H9 (cell line): Measurements from ENCODE around the gene KCNAB1. TPM values are rescaled to one million over a fixed set of nuclear protein-coding genes. Genes with fewer than 3 reads are reported as not detected.

ENCODE experiments used
- DNase-seq: peaks from one replicate; pipeline ENCODE4 v3.0.0-alpha.2; 2017
- H2AFZ ChIP-seq: one replicate; pipeline ENCODE4 v1.6.1; 2013; ENCODE audit warnings: mild to moderate bottlenecking, low read length, control low read depth, moderate library complexity
- H2AK5ac ChIP-seq: 2 replicates; pipeline ENCODE4 v1.6.1; 2013; ENCODE audit warnings: low read length, control low read depth, mixed read lengths; ENCODE audit not compliant: insufficient read length
- H2BK120ac ChIP-seq: one replicate; pipeline ENCODE4 v1.6.1; 2013; ENCODE audit warnings: low read depth, mild to moderate bottlenecking, low read length, control low read depth, inconsistent platforms; ENCODE audit not compliant: poor library complexity, severe bottlenecking
- H2BK12ac ChIP-seq: 2 replicates; pipeline ENCODE4 v1.6.1; 2013; ENCODE audit warnings: low read length, control low read depth, mixed read lengths, low read depth; ENCODE audit not compliant: insufficient read length
- H2BK15ac ChIP-seq: 2 replicates; pipeline ENCODE4 v1.6.1; 2013; ENCODE audit warnings: low read depth, low read length, control low read depth
- H2BK20ac ChIP-seq: one replicate; pipeline ENCODE4 v1.6.1; 2013; ENCODE audit warnings: low read depth, mild to moderate bottlenecking, low read length, control low read depth, inconsistent platforms; ENCODE audit not compliant: poor library complexity, severe bottlenecking
- H2BK5ac ChIP-seq: 2 replicates; pipeline ENCODE4 v1.6.1; 2013; ENCODE audit warnings: low read length, control low read depth, mixed read lengths; ENCODE audit not compliant: insufficient read length
- H3K14ac ChIP-seq: 2 replicates; pipeline ENCODE4 v1.6.1; 2013; ENCODE audit warnings: low read length, control low read depth; ENCODE audit not compliant: insufficient read depth
- H3K18ac ChIP-seq: 2 replicates; pipeline ENCODE4 v1.6.1; 2013; ENCODE audit warnings: low read depth, mild to moderate bottlenecking, mixed read lengths, low read length, control low read depth; ENCODE audit not compliant: insufficient read length
- H3K23ac ChIP-seq: 2 replicates; pipeline ENCODE4 v1.6.1; 2013; ENCODE audit warnings: low read length, control low read depth, mixed read lengths, low read depth; ENCODE audit not compliant: insufficient read length
- H3K23me2 ChIP-seq: 2 replicates; pipeline ENCODE4 v1.6.1; 2013; ENCODE audit warnings: low read depth, mild to moderate bottlenecking, mixed read lengths, low read length, control low read depth; ENCODE audit not compliant: insufficient read length, poor library complexity, severe bottlenecking
- H3K27ac ChIP-seq: 2 replicates; pipeline ENCODE4 v1.5.1; 2013; ENCODE audit warnings: low read length, control low read depth, mixed read lengths, low read depth; ENCODE audit not compliant: insufficient read length
- H3K27me3 ChIP-seq: 2 replicates; pipeline ENCODE4 v1.6.1; 2013; ENCODE audit warnings: low read length, control low read depth, inconsistent platforms; ENCODE audit not compliant: insufficient read depth
- H3K4ac ChIP-seq: 2 replicates; pipeline ENCODE4 v1.6.1; 2013; ENCODE audit warnings: low read depth, mild to moderate bottlenecking, control low read depth, inconsistent platforms, low read length, moderate library complexity
- H3K4me1 ChIP-seq: 2 replicates; pipeline ENCODE4 v1.6.1; 2013; ENCODE audit warnings: low read length, control low read depth, inconsistent platforms; ENCODE audit not compliant: insufficient read depth
- H3K4me2 ChIP-seq: 2 replicates; pipeline ENCODE4 v1.6.1; 2013; ENCODE audit warnings: low read length, control low read depth, mixed read lengths; ENCODE audit not compliant: insufficient read length, insufficient read depth
- H3K56ac ChIP-seq: 2 replicates; pipeline ENCODE4 v1.6.1; 2013; ENCODE audit warnings: low read depth, mild to moderate bottlenecking, mixed read lengths, low read length, control low read depth; ENCODE audit not compliant: insufficient read length
- H3K79me1 ChIP-seq: 2 replicates; pipeline ENCODE4 v1.6.1; 2013; ENCODE audit warnings: low read depth, mild to moderate bottlenecking, moderate library complexity, low read length, control low read depth, inconsistent platforms; ENCODE audit not compliant: insufficient read depth, poor library complexity, severe bottlenecking
- H3K79me2 ChIP-seq: 2 replicates; pipeline ENCODE4 v1.6.1; 2013; ENCODE audit warnings: low read length, control low read depth, inconsistent platforms; ENCODE audit not compliant: insufficient read depth
- H3K9ac ChIP-seq: 2 replicates; pipeline ENCODE4 v1.6.1; 2013; ENCODE audit warnings: low read length, control low read depth, mixed read lengths; ENCODE audit not compliant: insufficient read length; ENCODE audit errors: extremely low read depth
- H3K9me3 ChIP-seq: one replicate; pipeline ENCODE4 v1.6.1; 2013; ENCODE audit warnings: low read depth, low read length, inconsistent platforms; ENCODE audit not compliant: control insufficient read depth
- H3T11ph ChIP-seq: one replicate; pipeline ENCODE4 v1.6.1; 2013; ENCODE audit warnings: mild to moderate bottlenecking, low read length, control low read depth, inconsistent platforms
- H4K20me1 ChIP-seq: one replicate; pipeline ENCODE4 v1.6.1; 2013; ENCODE audit not compliant: control insufficient read depth, insufficient read length, insufficient read depth
- H4K5ac ChIP-seq: 2 replicates; pipeline ENCODE4 v1.6.1; 2013; ENCODE audit warnings: low read depth, mild to moderate bottlenecking, mixed read lengths, low read length, control low read depth; ENCODE audit not compliant: insufficient read length
- H4K8ac ChIP-seq: replicated peaks from 2 replicates; pipeline ENCODE4 v1.6.1; 2013; ENCODE audit warnings: low read length, control low read depth, mixed read lengths, low read depth; ENCODE audit not compliant: insufficient read length
- H4K91ac ChIP-seq: 2 replicates; pipeline ENCODE4 v1.6.1; 2013; ENCODE audit warnings: low read depth, mild to moderate bottlenecking, moderate library complexity, mixed read lengths, low read length, control low read depth; ENCODE audit not compliant: insufficient read length
- H3K27ac Mint-ChIP-seq, 3 experiments: 2 replicates in 2 of 3; 3 replicates in 1 of 3; pipeline ENCODE4 v1.8.0; 2020 to 2021; ENCODE audit warnings: mixed read lengths in 3 of 3, mild to moderate bottlenecking in 1 of 3, moderate library complexity in 1 of 3
- H3K27me3 Mint-ChIP-seq: 2 replicates; pipeline ENCODE4 v1.8.0; 2021; ENCODE audit warnings: low read depth, mild to moderate bottlenecking, moderate library complexity, mixed read lengths
- H3K36me3 Mint-ChIP-seq, 3 experiments: 2 replicates in 2 of 3; 3 replicates in 1 of 3; pipeline ENCODE4 v1.8.0; 2020 to 2021; ENCODE audit warnings: low read depth in 3 of 3, mixed read lengths in 3 of 3; ENCODE audit not compliant: insufficient read depth in 1 of 3
- H3K4me1 Mint-ChIP-seq, 2 experiments: 2 replicates each; pipeline ENCODE4 v1.8.0; 2020; ENCODE audit warnings: mixed read lengths in 2 of 2
- H3K4me3 Mint-ChIP-seq, 2 experiments: 2 replicates in 1 of 2; 3 replicates in 1 of 2; pipeline ENCODE4 v1.8.0; 2020 to 2021; ENCODE audit warnings: mild to moderate bottlenecking in 2 of 2, mixed read lengths in 2 of 2, moderate library complexity in 1 of 2
- H3K9me3 Mint-ChIP-seq, 2 experiments: 2 replicates in 1 of 2; 3 replicates in 1 of 2; pipeline ENCODE4 v1.8.0; 2020; ENCODE audit warnings: mild to moderate bottlenecking in 2 of 2, mixed read lengths in 2 of 2, moderate library complexity in 1 of 2
- WGBS: extraction: QIAGEN DNeasy Blood & Tissue Kit; methylation state at CpG from one replicate; pipeline ENCODE4 v1.1.7; 2013; ENCODE audit warnings: missing lambda C conversion rate, low lambda C conversion rate, mixed read lengths; ENCODE audit not compliant: insufficient read length; ENCODE audit errors: extremely low coverage; 5-methylcytosine and 5-hydroxymethylcytosine counted together
- total RNA-seq: library from RNA; stranded (reverse); gene quantifications from 2 replicates; pipeline ENCODE4 v1.2.1, GENCODE V29; 2021
- TF ChIP-seq, protein P1 (sequence below): fragments of 200-600 bp; sonication (generic); conservative IDR thresholded peaks from 3 replicates; pipeline ENCODE4 v1.8.0; 2021; ENCODE audit warnings: antibody characterized with exemption, mild to moderate bottlenecking

KCNAB1 gene
- total RNA-seq, 1 experiment from 2014 or later, result 3.7 TPM

DNA sequence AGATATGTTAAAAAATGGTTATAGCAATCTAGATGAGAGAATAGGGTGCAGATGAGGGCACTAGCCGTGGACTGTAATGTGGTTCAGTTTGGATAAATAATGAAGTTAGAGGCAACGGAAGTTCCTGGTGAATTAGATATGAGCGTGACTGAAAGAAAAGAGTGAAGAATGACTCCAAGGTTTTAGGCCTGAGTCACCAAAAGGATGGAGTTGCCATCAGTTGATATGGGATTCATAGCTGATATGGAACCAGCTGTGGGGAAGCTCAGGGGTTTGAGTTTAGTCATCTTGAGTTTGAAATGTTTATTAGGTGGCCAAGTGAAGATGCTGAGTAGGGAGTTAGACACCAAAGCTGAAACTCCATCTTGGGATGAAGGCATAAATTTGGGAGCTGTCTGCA, 368.4 kb downstream of the KCNAB1 start:
- Histone ChIP-seq H2BK120ac (no peak overlapping the region), H3K14ac (no peak overlapping the region), H4K91ac (no peak overlapping the region), H4K8ac (no peak overlapping the region), H3K4ac (no peak overlapping the region), H3K79me2 (no peaks in the 10 kb centered on the region), H2AK5ac (no peak overlapping the region), H3T11ph (no peak overlapping the region), H2AFZ (no peak overlapping the region), H3K27ac (no peak overlapping the region), H2BK5ac (no peak overlapping the region), H4K20me1 (no peaks in the 10 kb centered on the region), H3K18ac (no peak overlapping the region), H3K4me2 (no peak overlapping the region), H3K23me2 (no peaks in the 10 kb centered on the region), H3K23ac (no peak overlapping the region), H2BK12ac (no peak overlapping the region), H2BK20ac (no peak overlapping the region), H2BK15ac (no peak overlapping the region), H3K56ac (no peak overlapping the region), H4K5ac (no peak overlapping the region), H3K4me1 (no peaks in the 10 kb centered on the region), H3K9me3 (no peaks in the 10 kb centered on the region), H3K79me1 (no peaks in the 10 kb centered on the region), H3K9ac (no peak overlapping the region), H3K27me3 (no peaks in the 10 kb centered on the region)
- Mint-ChIP-seq H3K4me3 (no peak overlapping the region), H3K36me3 (no peaks in the 10 kb centered on the region), H3K27ac (no peak overlapping the region), H3K27me3 (no peaks in the 10 kb centered on the region), H3K4me1 (peaks cover 3 to 6% of the 10 kb centered on the region in 2 experiments), H3K9me3 (no peaks in the 10 kb centered on the region)
- DNase-seq, result no peak
- no CpG with 5 or more reads among the region's 3 CpGs for WGBS
- TF ChIP-seq, protein P1, sequence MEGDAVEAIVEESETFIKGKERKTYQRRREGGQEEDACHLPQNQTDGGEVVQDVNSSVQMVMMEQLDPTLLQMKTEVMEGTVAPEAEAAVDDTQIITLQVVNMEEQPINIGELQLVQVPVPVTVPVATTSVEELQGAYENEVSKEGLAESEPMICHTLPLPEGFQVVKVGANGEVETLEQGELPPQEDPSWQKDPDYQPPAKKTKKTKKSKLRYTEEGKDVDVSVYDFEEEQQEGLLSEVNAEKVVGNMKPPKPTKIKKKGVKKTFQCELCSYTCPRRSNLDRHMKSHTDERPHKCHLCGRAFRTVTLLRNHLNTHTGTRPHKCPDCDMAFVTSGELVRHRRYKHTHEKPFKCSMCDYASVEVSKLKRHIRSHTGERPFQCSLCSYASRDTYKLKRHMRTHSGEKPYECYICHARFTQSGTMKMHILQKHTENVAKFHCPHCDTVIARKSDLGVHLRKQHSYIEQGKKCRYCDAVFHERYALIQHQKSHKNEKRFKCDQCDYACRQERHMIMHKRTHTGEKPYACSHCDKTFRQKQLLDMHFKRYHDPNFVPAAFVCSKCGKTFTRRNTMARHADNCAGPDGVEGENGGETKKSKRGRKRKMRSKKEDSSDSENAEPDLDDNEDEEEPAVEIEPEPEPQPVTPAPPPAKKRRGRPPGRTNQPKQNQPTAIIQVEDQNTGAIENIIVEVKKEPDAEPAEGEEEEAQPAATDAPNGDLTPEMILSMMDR, result no peak
